HepG2 (cell line): ENCODE data around the gene ARMC8. TPM values are rescaled to one million over a fixed set of nuclear protein-coding genes. Genes with fewer than 3 reads are reported as not detected.

Source experiments
- ARNT2 ChIP-seq: sonication (generic); formaldehyde crosslinking; IDR thresholded peaks from 2 replicates; pipeline ENCODE4 v1.8.0; 2022; ENCODE audit warnings: mild to moderate bottlenecking, low read depth, missing genetic modification reagents, moderate library complexity
- CBX5 ChIP-seq: sonication (generic); formaldehyde crosslinking; IDR thresholded peaks from 2 replicates; pipeline ENCODE4 v1.4.0; 2020; ENCODE audit warnings: missing genetic modification reagents, borderline replicate concordance
- CHD2 ChIP-seq: IDR thresholded peaks from 2 replicates; pipeline ENCODE4 v1.6.1; 2011; ENCODE audit warnings: low read depth, low read length, improper control_type of control experiment
- FOSL2 ChIP-seq: sonication (generic); formaldehyde crosslinking; IDR thresholded peaks from 2 replicates; pipeline ENCODE4 v1.4.0; 2020; ENCODE audit warnings: missing genetic modification reagents
- POLR2AphosphoS5 ChIP-seq: IDR thresholded peaks from 2 replicates; pipeline ENCODE4 v1.6.1; 2012; ENCODE audit warnings: low read depth, low read length
- PTBP1 ChIP-seq: fragments of 200-400 bp; formaldehyde crosslinking; IDR thresholded peaks from 2 replicates; pipeline ENCODE4 v1.6.1; 2018; ENCODE audit warnings: low read length, low read depth; ENCODE audit not compliant: poor library complexity, severe bottlenecking
- TBL1XR1 ChIP-seq: fragments of 150-350 bp; IDR thresholded peaks from 2 replicates; pipeline ENCODE4 v1.6.1; 2014; ENCODE audit warnings: borderline replicate concordance, low read length; ENCODE audit not compliant: partially characterized antibody
- ZFY ChIP-seq: sonication (generic); formaldehyde crosslinking; IDR thresholded peaks from 2 replicates; pipeline ENCODE4 v1.4.0; 2020; ENCODE audit warnings: missing genetic modification reagents
- ZNF747 ChIP-seq: sonication (generic); formaldehyde crosslinking; IDR thresholded peaks from 2 replicates; pipeline ENCODE4 v1.8.1; 2023; ENCODE audit warnings: missing genetic modification reagents, mild to moderate bottlenecking, borderline replicate concordance
- polyA plus RNA-seq, 8 experiments: library from polyadenylated mRNA; depleted of rRNA in 3 of 8; stranded (reverse) in 7 of 8; unstranded in 1 of 8; fragments of >200 nt; fragmentation: Illumina TruSeq in 4 of 8; extraction: Trizol in 4 of 8; gene quantifications; 2 replicates each; pipeline versions ENCODE4 v1.2.1 to v1.2.3, GENCODE V29; 2011 to 2016; ENCODE audit warnings: low read depth in 4 of 8, missing spikeins in 1 of 8, mixed read lengths in 1 of 8; ENCODE audit not compliant: insufficient read depth in 1 of 8
- total RNA-seq, 5 experiments: library from RNA; depleted of rRNA; stranded (reverse); fragments of >200 nt; fragmentation: Illumina TruSeq; extraction: Trizol; gene quantifications; 2 replicates each; pipeline ENCODE4 v1.2.3, GENCODE V29; 2016; ENCODE audit warnings: low read depth in 1 of 5
- TF ChIP-seq, protein P1 (sequence below): sonication (generic); formaldehyde crosslinking; IDR thresholded peaks from 2 replicates; pipeline ENCODE4 v1.4.0; 2020; ENCODE audit warnings: missing genetic modification reagents
- TF ChIP-seq, protein P2 (sequence below), 2 experiments: sonication (generic) in 1 of 2; formaldehyde crosslinking in 1 of 2; IDR thresholded peaks; 2 replicates each; pipeline versions ENCODE4 v1.4.0 to v1.6.1; 2018 to 2020; ENCODE audit warnings: missing genetic modification reagents in 2 of 2, borderline replicate concordance in 1 of 2, low read depth in 1 of 2, mild to moderate bottlenecking in 1 of 2, missing biosample characterization in 1 of 2
- TF ChIP-seq, protein P3 (sequence below): IDR thresholded peaks from 2 replicates; pipeline ENCODE4 v1.6.1; 2016; ENCODE audit warnings: missing genetic modification reagents, missing compliant biosample characterization
- TF ChIP-seq, protein P4 (sequence below): IDR thresholded peaks from 2 replicates; pipeline ENCODE4 v1.6.1; 2016; ENCODE audit warnings: low read depth, missing genetic modification reagents, missing compliant biosample characterization

ARMC8 gene
- total and polyA plus RNA-seq, 2 of the 13 experiments (the other 11 are each of a cell fraction or from before 2014, with no cell fraction given), result 38.9 to 55.3 TPM

DNA sequence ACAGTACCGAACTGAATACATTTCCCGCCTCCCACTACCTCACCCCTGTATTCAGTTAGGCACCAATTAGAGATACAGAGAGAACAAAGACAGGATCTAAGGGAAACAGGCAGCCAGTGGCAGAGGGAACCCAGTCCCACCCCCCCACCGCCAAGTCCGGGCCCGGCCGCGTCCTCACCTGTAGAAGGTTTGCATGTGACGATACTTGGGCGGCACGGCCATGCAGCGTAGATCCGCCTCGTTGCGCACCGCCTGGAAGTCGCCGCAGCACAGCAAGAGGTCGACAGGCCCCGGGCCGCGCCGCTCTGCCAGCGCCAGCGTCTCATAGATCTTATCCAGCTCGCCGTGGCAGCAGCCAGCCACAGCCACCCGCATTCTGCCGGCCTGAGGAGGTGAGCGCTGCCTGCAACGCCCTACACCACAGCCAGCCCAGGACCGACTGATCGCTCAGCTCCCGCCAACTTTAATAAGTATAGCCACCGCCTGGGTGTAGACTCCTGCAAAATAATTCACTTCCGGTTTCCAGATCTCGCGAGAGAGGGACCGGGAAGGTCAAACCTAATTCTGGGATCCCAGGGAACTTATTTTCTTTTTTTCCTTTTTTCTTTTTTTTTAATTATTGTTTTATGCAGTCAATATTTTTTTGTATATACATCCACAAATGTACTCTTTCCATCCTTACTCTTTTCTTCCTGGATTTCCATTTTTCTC lies 12.5 kb upstream of the ARMC8 start, which contains the start of gene DBR1 (continued):
- TF ChIP-seq, protein P1, sequence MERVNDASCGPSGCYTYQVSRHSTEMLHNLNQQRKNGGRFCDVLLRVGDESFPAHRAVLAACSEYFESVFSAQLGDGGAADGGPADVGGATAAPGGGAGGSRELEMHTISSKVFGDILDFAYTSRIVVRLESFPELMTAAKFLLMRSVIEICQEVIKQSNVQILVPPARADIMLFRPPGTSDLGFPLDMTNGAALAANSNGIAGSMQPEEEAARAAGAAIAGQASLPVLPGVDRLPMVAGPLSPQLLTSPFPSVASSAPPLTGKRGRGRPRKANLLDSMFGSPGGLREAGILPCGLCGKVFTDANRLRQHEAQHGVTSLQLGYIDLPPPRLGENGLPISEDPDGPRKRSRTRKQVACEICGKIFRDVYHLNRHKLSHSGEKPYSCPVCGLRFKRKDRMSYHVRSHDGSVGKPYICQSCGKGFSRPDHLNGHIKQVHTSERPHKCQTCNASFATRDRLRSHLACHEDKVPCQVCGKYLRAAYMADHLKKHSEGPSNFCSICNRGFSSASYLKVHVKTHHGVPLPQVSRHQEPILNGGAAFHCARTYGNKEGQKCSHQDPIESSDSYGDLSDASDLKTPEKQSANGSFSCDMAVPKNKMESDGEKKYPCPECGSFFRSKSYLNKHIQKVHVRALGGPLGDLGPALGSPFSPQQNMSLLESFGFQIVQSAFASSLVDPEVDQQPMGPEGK (CRISPR knock-in tag), result 0 out of 2 replicates have a peak, but pooled peaks have one; percentile 13
- TF ChIP-seq ARNT2 (CRISPR knock-in tag) (peak; percentile 81; the same call in 1 of the 2 replicates), ZNF747 (CRISPR knock-in tag) (0 out of 2 replicates have a peak, but pooled peaks have one; percentile 25), POLR2AphosphoS5 (peak; percentile 89), FOSL2 (CRISPR knock-in tag) (0 out of 2 replicates have a peak, but pooled peaks have one; percentile 21), TBL1XR1 (no peak), CBX5 (CRISPR knock-in tag) (peak; percentile 52; the same call in 1 of the 2 replicates), ZFY (CRISPR knock-in tag) (peak; percentile 93), PTBP1 (no peak), CHD2 (peak; percentile 97)
- TF ChIP-seq, protein P2, sequence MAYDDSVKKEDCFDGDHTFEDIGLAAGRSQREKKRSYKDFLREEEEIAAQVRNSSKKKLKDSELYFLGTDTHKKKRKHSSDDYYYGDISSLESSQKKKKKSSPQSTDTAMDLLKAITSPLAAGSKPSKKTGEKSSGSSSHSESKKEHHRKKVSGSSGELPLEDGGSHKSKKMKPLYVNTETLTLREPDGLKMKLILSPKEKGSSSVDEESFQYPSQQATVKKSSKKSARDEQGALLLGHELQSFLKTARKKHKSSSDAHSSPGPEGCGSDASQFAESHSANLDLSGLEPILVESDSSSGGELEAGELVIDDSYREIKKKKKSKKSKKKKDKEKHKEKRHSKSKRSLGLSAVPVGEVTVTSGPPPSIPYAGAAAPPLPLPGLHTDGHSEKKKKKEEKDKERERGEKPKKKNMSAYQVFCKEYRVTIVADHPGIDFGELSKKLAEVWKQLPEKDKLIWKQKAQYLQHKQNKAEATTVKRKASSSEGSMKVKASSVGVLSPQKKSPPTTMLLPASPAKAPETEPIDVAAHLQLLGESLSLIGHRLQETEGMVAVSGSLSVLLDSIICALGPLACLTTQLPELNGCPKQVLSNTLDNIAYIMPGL (CRISPR knock-in tag; IDR thresholded peaks at IDR 0.05; ENCODE audit: borderline replicate concordance in 1 of 2, low read depth in 1 of 2), result peak; percentile 51 to 73
- TF ChIP-seq, protein P3, sequence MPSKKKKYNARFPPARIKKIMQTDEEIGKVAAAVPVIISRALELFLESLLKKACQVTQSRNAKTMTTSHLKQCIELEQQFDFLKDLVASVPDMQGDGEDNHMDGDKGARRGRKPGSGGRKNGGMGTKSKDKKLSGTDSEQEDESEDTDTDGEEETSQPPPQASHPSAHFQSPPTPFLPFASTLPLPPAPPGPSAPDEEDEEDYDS (CRISPR knock-in tag), result peak; percentile 66
- TF ChIP-seq, protein P4, sequence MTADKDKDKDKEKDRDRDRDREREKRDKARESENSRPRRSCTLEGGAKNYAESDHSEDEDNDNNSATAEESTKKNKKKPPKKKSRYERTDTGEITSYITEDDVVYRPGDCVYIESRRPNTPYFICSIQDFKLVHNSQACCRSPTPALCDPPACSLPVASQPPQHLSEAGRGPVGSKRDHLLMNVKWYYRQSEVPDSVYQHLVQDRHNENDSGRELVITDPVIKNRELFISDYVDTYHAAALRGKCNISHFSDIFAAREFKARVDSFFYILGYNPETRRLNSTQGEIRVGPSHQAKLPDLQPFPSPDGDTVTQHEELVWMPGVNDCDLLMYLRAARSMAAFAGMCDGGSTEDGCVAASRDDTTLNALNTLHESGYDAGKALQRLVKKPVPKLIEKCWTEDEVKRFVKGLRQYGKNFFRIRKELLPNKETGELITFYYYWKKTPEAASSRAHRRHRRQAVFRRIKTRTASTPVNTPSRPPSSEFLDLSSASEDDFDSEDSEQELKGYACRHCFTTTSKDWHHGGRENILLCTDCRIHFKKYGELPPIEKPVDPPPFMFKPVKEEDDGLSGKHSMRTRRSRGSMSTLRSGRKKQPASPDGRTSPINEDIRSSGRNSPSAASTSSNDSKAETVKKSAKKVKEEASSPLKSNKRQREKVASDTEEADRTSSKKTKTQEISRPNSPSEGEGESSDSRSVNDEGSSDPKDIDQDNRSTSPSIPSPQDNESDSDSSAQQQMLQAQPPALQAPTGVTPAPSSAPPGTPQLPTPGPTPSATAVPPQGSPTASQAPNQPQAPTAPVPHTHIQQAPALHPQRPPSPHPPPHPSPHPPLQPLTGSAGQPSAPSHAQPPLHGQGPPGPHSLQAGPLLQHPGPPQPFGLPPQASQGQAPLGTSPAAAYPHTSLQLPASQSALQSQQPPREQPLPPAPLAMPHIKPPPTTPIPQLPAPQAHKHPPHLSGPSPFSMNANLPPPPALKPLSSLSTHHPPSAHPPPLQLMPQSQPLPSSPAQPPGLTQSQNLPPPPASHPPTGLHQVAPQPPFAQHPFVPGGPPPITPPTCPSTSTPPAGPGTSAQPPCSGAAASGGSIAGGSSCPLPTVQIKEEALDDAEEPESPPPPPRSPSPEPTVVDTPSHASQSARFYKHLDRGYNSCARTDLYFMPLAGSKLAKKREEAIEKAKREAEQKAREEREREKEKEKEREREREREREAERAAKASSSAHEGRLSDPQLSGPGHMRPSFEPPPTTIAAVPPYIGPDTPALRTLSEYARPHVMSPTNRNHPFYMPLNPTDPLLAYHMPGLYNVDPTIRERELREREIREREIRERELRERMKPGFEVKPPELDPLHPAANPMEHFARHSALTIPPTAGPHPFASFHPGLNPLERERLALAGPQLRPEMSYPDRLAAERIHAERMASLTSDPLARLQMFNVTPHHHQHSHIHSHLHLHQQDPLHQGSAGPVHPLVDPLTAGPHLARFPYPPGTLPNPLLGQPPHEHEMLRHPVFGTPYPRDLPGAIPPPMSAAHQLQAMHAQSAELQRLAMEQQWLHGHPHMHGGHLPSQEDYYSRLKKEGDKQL, result 0 out of 2 replicates have a peak, but pooled peaks have one; percentile 34
